HG03575 (cell line): ENCODE results near the gene TAL2.
A peak's percentile ranks its signal among the peaks of the same experiment; 100 is the strongest.

ENCODE experiments used
- ATAC-seq: cut with Tn5 transposase; IDR thresholded peaks from one replicate; pipeline ENCODE4 v1.9.1; 2021; ENCODE audit not compliant: unreplicated experiment, insufficient number of reproducible peaks, low FRiP score; ENCODE audit errors: extremely low read depth

The TAL2 gene

GRCh38 chr9:105672711-105673234 lies 10.5 kb downstream of the TAL2 start:
- no peak for ATAC-seq

DNA sequence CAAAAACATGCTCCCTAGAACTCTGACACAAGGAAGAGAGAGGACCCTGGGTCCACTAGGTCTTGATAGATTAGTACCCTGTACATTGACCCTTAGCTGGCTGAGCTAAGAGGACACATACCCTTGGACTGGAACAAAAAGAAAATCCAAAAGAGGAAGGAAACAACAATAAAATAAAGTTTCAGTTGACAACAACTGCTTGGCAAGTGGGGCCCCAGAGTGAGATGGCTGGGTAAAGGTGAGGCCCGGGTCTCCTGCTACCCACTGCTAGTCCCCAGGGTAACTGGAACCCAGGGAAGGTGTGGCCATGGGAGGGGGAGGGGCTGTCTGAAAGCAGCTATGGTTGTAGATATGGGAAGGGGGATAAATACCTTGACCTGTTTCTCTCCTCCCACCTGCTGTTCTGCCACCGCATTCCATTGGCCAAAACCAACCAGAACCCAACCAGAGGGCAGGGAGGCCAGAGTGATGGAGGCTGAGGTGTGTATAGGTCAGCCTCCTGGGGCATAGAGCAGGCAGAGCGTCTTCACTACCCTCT lies 11.7 kb downstream of the TAL2 start:
- ATAC-seq, result no peak

- ATAC-seq, result no peak
Measured at GRCh38 chr9:105676351-105676923, 14.2 kb downstream of the TAL2 start.

- ATAC-seq, result no peak
Measured at GRCh38 chr9:105678163-105678562, 15.9 kb downstream of the TAL2 start.

- no peak for ATAC-seq
Measured at GRCh38 chr9:105678781-105679180, 16.5 kb downstream of the TAL2 start.

DNA sequence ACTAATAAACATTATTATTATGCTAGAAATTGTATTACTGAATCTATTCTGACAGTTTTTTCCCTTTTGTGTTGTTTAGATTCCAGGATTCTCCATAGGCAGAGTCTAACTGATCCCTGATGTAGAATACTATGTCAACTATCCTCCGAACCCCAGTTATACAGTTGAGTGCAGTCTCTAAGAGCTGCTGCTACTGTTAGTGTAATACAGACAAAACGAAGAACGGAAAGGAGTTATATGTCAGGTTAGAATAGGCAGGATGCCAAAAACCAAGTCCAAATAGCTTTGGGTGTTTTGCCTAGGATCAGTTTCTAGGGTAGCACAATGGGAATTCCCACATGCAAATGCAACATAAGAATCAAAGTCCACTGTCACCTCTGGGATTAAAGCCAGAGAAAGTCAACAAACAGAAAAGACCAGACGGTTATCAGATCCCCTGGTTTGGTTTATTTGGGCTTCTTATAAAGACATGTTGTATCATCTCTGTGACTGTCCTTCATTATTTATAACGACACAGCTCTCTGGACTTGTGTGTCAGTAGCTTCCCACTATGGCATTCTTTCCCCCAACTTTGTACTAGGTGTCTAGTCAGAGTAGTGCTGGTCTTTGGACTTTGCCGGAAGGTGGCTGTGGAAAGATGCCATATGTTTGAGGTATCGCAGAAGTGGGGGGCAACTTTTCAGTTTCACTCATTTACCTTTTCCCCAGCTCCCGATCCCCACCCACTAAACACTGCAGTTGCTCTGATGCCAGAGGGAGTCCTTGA lies 17.2 kb downstream of the TAL2 start:
- ATAC-seq, result no peak

GRCh38 chr9:105681313-105681712 lies 19.1 kb downstream of the TAL2 start:
- no peak for ATAC-seq

GRCh38 chr9:105681724-105682123 lies 19.5 kb downstream of the TAL2 start:
- ATAC-seq, result no peak

DNA sequence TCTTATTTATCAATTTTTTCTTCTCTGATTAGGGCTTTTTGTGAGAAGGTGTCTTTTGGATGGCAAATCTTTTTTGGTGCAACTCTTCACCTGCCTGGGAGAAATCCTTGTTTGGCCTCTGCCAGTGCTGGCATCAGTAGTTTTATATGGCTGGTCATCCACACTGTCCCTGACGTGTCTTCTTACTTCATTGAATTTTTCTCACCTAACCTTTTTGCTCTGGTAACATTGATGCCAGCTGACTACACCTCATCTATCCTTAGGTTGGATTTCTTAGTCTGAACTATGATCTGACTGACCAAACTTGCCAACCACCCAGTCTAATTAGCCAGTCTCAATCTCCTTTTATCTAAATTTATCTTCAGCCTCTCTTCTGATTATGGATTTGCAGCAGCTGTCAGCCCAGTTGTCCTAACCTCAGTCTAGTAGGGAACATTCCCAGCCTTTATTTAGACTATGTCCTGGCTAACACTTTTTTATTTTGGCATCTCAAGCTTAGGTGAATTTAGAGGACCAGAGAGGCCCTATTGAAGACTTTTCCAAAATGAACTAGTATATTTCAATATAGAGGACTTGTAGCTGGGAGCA lies 21.5 kb downstream of the TAL2 start:
- ATAC-seq, result no peak

GRCh38 chr9:105686936-105687335 lies 24.7 kb downstream of the TAL2 start:
- ATAC-seq, result no peak

DNA sequence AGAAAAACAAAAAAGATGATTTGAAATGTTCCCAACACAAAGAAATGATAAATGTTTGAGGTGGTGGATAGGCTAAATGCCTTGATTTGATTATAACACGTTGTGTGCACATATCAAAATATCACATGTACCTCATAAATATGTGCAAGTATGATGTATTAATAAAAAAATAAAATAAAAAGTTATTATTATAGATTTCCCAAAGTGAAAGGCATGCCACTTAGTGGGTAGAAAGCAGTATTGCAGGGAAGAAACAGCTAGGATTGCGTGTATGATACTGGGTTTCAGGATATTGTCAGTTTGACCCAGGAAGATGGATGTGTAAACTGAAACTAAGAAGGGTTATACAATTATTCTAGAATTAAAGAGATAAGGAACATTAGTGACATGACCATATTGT lies 28.5 kb downstream of the TAL2 start:
- no peak for ATAC-seq

- ATAC-seq, result peak; percentile 8
Measured at GRCh38 chr9:105693435-105694189, 31.4 kb downstream of the TAL2 start.

DNA sequence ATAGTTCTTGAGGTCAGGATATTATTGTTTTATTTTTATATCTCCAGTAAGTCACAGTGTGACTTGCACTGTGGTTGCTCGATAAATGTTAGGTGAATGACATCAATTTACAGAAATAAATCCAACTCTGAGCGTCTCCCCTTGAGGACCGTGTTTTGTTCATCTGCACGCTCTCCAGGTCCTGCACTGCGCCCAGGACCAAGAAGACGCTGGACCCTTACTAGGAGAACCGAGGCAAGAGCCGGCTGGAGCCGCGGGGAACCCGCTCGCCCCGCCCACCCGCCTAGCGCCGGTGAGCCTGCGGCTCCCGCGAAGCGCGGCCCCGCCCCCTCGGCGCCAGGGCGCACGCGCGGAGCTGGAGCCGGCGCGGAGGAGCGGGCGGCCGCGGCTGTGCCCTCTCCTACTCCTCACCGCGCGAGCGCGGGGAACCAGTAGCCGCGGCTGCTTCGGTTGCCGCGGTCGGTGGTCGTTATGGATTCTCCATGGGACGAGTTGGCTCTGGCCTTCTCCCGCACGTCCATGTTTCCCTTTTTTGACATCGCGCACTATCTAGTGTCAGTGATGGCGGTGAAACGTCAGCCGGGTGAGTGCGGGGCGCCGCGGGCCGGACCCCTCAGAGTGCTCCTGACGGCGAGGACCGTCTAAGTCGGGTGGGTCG lies 32.1 kb downstream of the TAL2 start, which contains the start of gene TMEM38B:
Gene TMEM38B, plus strand, starts transcription at position 352 of the 658 bp plus-strand sequence. Its CDS starts 120 bp downstream, at position 472.
- peak; percentile 19 for ATAC-seq

GRCh38 chr9:105694848-105695581 lies 32.8 kb downstream of the TAL2 start:
- ATAC-seq, result peak; percentile 32

DNA sequence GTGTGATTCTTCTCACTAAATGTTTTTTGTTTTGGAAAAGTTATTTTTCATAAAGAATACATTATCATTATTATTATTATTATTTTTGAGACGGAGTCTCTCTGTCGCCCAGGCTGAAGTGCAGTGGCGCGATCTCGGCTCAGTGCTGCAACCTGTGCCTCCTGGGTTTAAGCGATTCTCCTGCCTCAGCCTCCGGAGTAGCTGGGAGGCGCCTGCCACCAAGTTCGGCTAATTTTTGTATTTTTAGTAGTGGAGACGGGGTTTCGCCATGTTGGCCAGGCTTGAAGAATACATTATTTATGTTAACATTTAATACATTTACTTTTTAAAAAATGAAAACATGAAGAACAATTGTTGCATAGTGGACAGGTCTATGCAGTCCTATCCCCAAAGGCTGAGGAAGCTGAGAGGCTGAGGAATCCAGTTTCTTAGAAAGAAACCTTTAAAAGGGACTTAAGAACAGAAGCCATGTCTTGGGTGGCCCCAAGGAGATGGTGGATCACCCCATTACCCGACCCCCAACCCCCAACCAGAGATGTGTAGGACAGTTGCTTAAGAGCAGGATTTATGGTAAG lies 34.0 kb downstream of the TAL2 start:
- ATAC-seq, result no peak

DNA sequence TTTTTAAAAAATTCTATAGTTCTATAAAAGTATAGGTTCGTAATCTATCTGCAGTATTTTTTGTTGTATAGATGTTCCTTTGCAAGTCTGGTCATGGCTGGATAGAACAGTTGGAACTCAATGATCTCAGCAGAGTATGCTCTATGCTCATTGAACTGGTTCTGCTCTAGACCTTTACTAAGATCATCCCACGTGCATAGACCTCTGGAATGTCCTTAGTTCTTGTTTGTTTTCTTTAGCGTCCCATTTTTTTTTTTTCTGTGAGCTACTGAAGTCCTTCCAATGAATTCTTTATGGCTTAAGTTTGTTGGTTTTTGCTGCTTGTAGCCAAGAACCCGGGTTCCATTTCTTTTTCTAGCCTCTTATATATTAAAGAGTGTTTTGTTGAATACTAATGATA lies 35.6 kb downstream of the TAL2 start:
- ATAC-seq, result no peak

- no peak for ATAC-seq
Measured at GRCh38 chr9:105698348-105698870, 36.2 kb downstream of the TAL2 start.
